SU-DHL-6 (cell line): Measurements from ENCODE around the gene TSPAN12.

ENCODE experiments used
- H2AFZ ChIP-seq: fragments of 200-600 bp; sonication (generic); 2 replicates; pipeline ENCODE4 v1.6.1; 2014; ENCODE audit warnings: low read depth, mild to moderate bottlenecking, moderate library complexity, mixed read lengths, antibody characterized with exemption, low read length; ENCODE audit not compliant: severe bottlenecking
- H3F3A ChIP-seq: fragments of 200-600 bp; shearing (Covaris generic); 2 replicates; pipeline ENCODE4 v1.6.0; 2016; ENCODE audit warnings: antibody characterized with exemption, mild to moderate bottlenecking; ENCODE audit not compliant: insufficient read depth
- H3K27ac ChIP-seq: fragments of 200-600 bp; sonication (generic); 2 replicates; pipeline ENCODE4 v1.5.1; 2016; ENCODE audit warnings: low read depth, mild to moderate bottlenecking, low read length, moderate library complexity, mixed read lengths
- H3K27me3 ChIP-seq: fragments of 200-600 bp; sonication (generic), shearing (Covaris generic); 2 replicates; pipeline ENCODE4 v1.6.0; 2014; ENCODE audit warnings: mild to moderate bottlenecking, low read length
- H3K36me3 ChIP-seq: fragments of 200-600 bp; sonication (generic); 2 replicates; pipeline ENCODE4 v1.6.1; 2014; ENCODE audit warnings: mild to moderate bottlenecking, low read length, mixed read lengths
- H3K4me2 ChIP-seq: fragments of 300-600, 200-600 bp; shearing (Covaris generic), sonication (generic); 2 replicates; pipeline ENCODE4 v1.6.0; 2014; ENCODE audit warnings: low read length, low read depth, mild to moderate bottlenecking; ENCODE audit not compliant: poor library complexity, severe bottlenecking
- H3K4me3 ChIP-seq: fragments of 200-600 bp; sonication (generic); 2 replicates; pipeline ENCODE4 v1.5.1; 2014; ENCODE audit warnings: antibody characterized with exemption, low read length, mild to moderate bottlenecking, mixed read lengths; ENCODE audit not compliant: insufficient read depth, poor library complexity, severe bottlenecking
- H3K79me2 ChIP-seq: fragments of 200-600 bp; sonication (generic); 2 replicates; pipeline ENCODE4 v1.6.1; 2014; ENCODE audit warnings: mild to moderate bottlenecking, low read length, moderate library complexity; ENCODE audit not compliant: insufficient read depth
- H3K9ac ChIP-seq: fragments of 200-600 bp; sonication (generic); 2 replicates; pipeline ENCODE4 v1.7.0; 2014; ENCODE audit warnings: mild to moderate bottlenecking, low read length
- H3K9me2 ChIP-seq: fragments of 200-600 bp; sonication (generic); replicated peaks from 2 replicates; pipeline ENCODE4 v1.6.1; 2014; ENCODE audit warnings: low read length; ENCODE audit not compliant: insufficient read depth
- H3K9me3 ChIP-seq: fragments of 200-600 bp; sonication (generic); 2 replicates; pipeline ENCODE4 v1.6.1; 2014; ENCODE audit warnings: low read length, mixed read lengths; ENCODE audit not compliant: insufficient read depth
- H4K20me1 ChIP-seq: fragments of 200-600 bp; sonication (generic); 2 replicates; pipeline ENCODE4 v1.6.1; 2014; ENCODE audit warnings: low read depth, mild to moderate bottlenecking, antibody characterized with exemption, low read length, moderate library complexity, mixed read lengths
- EZH2phosphoT487 ChIP-seq: fragments of 200-600 bp; sonication (generic), shearing (Covaris generic); conservative IDR thresholded peaks from 2 replicates; pipeline ENCODE4 v1.6.1; 2018; ENCODE audit warnings: mild to moderate bottlenecking, antibody characterized with exemption, low read length, moderate library complexity, mixed read lengths
- TF ChIP-seq, protein P1 (sequence below): fragments of 200-600 bp; sonication (generic); IDR thresholded peaks from one replicate; pipeline ENCODE4 v1.5.1; 2017; ENCODE audit warnings: antibody characterized with exemption, mild to moderate bottlenecking, low read length, moderate library complexity; ENCODE audit not compliant: insufficient read depth, poor library complexity, severe bottlenecking

TSPAN12 gene

GRCh38 chr7:120843109-120843508 lies 14.8 kb downstream of the TSPAN12 start:
- H3K9me3 ChIP-seq, result no peaks in the 10 kb centered on the region
- H3K4me3 ChIP-seq, result no peak overlapping the region
- H3K9ac ChIP-seq, result no peak overlapping the region
- H3K9me2 ChIP-seq, result no peaks in the 10 kb centered on the region
- no peaks in the 10 kb centered on the region for H3K79me2 ChIP-seq
- no peaks in the 10 kb centered on the region for H3K36me3 ChIP-seq
- no peak overlapping the region for H3K27ac ChIP-seq
- H3F3A ChIP-seq, result no peaks in the 10 kb centered on the region
- TF ChIP-seq EZH2phosphoT487, result no peak
- TF ChIP-seq, protein P1, sequence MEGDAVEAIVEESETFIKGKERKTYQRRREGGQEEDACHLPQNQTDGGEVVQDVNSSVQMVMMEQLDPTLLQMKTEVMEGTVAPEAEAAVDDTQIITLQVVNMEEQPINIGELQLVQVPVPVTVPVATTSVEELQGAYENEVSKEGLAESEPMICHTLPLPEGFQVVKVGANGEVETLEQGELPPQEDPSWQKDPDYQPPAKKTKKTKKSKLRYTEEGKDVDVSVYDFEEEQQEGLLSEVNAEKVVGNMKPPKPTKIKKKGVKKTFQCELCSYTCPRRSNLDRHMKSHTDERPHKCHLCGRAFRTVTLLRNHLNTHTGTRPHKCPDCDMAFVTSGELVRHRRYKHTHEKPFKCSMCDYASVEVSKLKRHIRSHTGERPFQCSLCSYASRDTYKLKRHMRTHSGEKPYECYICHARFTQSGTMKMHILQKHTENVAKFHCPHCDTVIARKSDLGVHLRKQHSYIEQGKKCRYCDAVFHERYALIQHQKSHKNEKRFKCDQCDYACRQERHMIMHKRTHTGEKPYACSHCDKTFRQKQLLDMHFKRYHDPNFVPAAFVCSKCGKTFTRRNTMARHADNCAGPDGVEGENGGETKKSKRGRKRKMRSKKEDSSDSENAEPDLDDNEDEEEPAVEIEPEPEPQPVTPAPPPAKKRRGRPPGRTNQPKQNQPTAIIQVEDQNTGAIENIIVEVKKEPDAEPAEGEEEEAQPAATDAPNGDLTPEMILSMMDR, result no peak
- H2AFZ ChIP-seq, result no peak overlapping the region
- no peak overlapping the region for H3K4me2 ChIP-seq
- no peaks in the 10 kb centered on the region for H4K20me1 ChIP-seq
- no peaks in the 10 kb centered on the region for H3K27me3 ChIP-seq

- H3K27ac ChIP-seq, result no peak overlapping the region
- no peak for TF ChIP-seq EZH2phosphoT487
- TF ChIP-seq, protein P1, result no peak
- no peaks in the 10 kb centered on the region for H3K9me2 ChIP-seq
Measured at GRCh38 chr7:120842121-120842621, 15.8 kb downstream of the TSPAN12 start.

DNA sequence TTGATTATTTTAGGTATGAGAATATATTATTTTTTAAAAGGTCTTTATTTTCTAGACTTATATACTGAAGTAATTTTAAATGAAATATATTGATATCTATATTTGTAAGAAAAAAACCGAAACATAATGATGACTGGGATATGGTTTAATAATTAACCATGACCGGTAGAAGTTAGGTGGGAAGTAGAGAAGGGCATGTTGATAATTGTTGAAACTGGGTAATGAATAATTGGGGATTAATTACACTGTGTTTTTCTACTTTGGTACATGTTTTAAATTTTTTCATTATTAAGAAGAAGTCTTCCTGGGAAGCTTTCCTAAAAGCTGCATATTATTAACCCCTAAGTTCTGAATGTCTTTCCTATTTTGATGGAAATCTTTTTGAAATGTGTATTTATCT lies 16.3 kb downstream of the TSPAN12 start:
- Histone ChIP-seq H3K79me2 (no peaks in the 10 kb centered on the region), H3K4me2 (no peak overlapping the region), H3K27ac (no peak overlapping the region), H3K9ac (no peak overlapping the region), H3K27me3 (no peaks in the 10 kb centered on the region), H3F3A (no peaks in the 10 kb centered on the region), H3K4me3 (no peak overlapping the region), H3K9me3 (no peaks in the 10 kb centered on the region), H3K9me2 (no peaks in the 10 kb centered on the region), H2AFZ (no peak overlapping the region), H3K36me3 (no peaks in the 10 kb centered on the region), H4K20me1 (no peaks in the 10 kb centered on the region)
- no peak for TF ChIP-seq EZH2phosphoT487
- TF ChIP-seq, protein P1, result no peak

More at GRCh38 chr7:120842121-120842621, 15.8 kb downstream of the TSPAN12 start:
- Histone ChIP-seq H3K36me3 (no peaks in the 10 kb centered on the region), H3F3A (no peaks in the 10 kb centered on the region), H3K9ac (no peak overlapping the region), H3K4me2 (no peak overlapping the region), H3K27me3 (no peaks in the 10 kb centered on the region), H3K4me3 (no peak overlapping the region), H4K20me1 (no peaks in the 10 kb centered on the region), H3K9me3 (no peaks in the 10 kb centered on the region), H2AFZ (no peak overlapping the region), H3K79me2 (no peaks in the 10 kb centered on the region)
